ENCODE measurements around the gene PTGES2. TPM values are rescaled to one million over a fixed set of nuclear protein-coding genes. Genes with fewer than 3 reads are reported as not detected.

The PTGES2 gene
- 39.8 TPM for total RNA-seq (ENCODE audit: unreplicated experiment)
- long read RNA-seq, transcript PTGES2-202 (7 exons, 2,331 nt), result major isoform, 49 of 73 reads
- long read RNA-seq, partial matches to known transcripts, result 0 of 73 reads
- long read RNA-seq, other reads (novel, unspliced or antisense), result 23 of 73 reads

DNA sequence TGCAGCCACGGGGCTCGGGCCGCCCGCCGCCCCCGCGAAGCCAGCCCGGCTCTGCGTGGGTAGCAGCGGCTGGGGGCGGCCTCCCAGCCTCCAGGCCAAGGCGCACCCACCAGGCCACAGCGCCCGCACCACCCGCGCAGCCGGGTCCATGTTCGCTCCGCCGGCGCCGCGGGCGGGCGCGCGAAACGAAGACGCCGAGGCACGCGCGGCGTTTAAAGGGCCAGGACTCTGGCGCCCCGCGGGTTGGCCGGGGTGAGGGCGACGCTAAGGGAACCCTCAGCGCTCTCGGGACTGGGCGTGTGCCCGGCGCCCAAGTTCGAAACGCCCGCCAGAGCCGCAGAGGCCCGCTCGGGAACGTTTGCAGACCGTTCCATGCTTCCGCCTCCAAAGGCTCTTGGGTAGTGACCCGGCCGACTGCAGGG is at the start of gene PTGES2:
Gene PTGES2, minus strand, starts transcription at position 162 of the 422 bp plus-strand sequence. Its CDS starts 12 bp downstream, at position 150.
- H3K4me1 Mint-ChIP-seq (ENCODE audit: unreplicated experiment), result peaks cover 13% of the 10 kb centered on the region
- H3K27me3 Mint-ChIP-seq (ENCODE audit: unreplicated experiment), result peaks cover 3% of the 10 kb centered on the region
- peak within 1 kb of the TSS; percentile 90 for H3K27ac Mint-ChIP-seq (ENCODE audit: unreplicated experiment)
- TF ChIP-seq, protein P1, sequence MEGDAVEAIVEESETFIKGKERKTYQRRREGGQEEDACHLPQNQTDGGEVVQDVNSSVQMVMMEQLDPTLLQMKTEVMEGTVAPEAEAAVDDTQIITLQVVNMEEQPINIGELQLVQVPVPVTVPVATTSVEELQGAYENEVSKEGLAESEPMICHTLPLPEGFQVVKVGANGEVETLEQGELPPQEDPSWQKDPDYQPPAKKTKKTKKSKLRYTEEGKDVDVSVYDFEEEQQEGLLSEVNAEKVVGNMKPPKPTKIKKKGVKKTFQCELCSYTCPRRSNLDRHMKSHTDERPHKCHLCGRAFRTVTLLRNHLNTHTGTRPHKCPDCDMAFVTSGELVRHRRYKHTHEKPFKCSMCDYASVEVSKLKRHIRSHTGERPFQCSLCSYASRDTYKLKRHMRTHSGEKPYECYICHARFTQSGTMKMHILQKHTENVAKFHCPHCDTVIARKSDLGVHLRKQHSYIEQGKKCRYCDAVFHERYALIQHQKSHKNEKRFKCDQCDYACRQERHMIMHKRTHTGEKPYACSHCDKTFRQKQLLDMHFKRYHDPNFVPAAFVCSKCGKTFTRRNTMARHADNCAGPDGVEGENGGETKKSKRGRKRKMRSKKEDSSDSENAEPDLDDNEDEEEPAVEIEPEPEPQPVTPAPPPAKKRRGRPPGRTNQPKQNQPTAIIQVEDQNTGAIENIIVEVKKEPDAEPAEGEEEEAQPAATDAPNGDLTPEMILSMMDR (IDR thresholded peaks at IDR 0.05; ENCODE audit: unreplicated experiment), result no peak
- peak; percentile 82 for DNase-seq (ENCODE audit: low spot score)
- H3K36me3 Mint-ChIP-seq (ENCODE audit: low read depth, unreplicated experiment), result peaks cover 3% of the 10 kb centered on the region
- H3K9me3 Mint-ChIP-seq (ENCODE audit: unreplicated experiment), result peaks cover 8% of the 10 kb centered on the region
- peak within 1 kb of the TSS; percentile 97 for H3K4me3 Mint-ChIP-seq (ENCODE audit: unreplicated experiment)

DNA sequence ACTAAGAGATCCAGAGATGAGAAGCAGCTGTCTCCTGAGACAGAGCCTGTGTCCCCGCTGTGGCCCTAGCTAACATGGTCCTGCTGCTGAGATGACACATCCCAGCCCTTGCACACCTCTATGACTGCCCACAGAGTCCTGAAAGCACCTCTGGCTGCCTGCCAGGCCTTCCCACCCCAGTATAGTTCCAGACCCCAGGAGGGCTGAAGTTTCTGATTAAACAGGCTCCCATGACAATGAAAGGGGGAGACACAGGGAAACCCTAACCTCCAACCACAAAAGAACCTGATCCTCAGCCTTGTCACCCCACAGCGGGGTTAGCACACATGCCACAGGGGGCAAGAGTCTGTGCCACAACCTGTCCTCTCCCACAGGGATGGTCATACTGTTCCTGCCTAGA is 48.2 kb upstream of the PTGES2 start:
- Mint-ChIP-seq H3K27me3 (ENCODE audit: unreplicated experiment) (no peaks in the 10 kb centered on the region), H3K9me3 (ENCODE audit: unreplicated experiment) (no peaks in the 10 kb centered on the region), H3K4me1 (ENCODE audit: unreplicated experiment) (no peaks in the 10 kb centered on the region), H3K4me3 (ENCODE audit: unreplicated experiment) (peak overlapping the region; percentile 32), H3K36me3 (ENCODE audit: low read depth, unreplicated experiment) (peaks cover 45% of the 10 kb centered on the region), H3K27ac (ENCODE audit: unreplicated experiment) (no peak overlapping the region)
- TF ChIP-seq, protein P1 (IDR thresholded peaks at IDR 0.05; ENCODE audit: unreplicated experiment), result no peak
- no peak for DNase-seq (ENCODE audit: low spot score)

DNA sequence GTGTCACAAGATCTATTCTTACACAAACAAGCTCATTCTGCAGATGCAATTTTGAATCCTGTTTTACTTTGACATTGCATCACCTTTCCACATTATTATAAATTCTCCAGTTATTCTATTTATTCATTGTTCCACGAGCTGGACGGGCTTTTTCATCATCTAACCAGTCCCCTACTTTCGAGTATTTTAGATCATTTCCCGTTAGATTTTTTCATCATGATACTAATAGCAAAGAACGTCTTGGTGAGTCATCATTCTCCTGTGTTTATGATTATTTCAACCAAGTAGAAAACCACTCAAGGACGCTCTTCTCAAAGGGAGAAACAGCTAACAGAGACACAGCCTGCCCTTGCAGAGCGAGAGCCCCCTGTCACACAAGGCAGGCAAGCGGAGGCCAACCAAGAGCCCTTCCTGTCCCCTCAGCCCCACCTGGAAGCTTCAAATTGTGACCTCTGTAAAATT is 47.6 kb upstream of the PTGES2 start:
- Mint-ChIP-seq H3K36me3 (ENCODE audit: low read depth, unreplicated experiment) (peaks cover 44% of the 10 kb centered on the region), H3K27ac (ENCODE audit: unreplicated experiment) (no peak overlapping the region), H3K27me3 (ENCODE audit: unreplicated experiment) (no peaks in the 10 kb centered on the region), H3K4me1 (ENCODE audit: unreplicated experiment) (no peaks in the 10 kb centered on the region), H3K4me3 (ENCODE audit: unreplicated experiment) (peak overlapping the region; percentile 32), H3K9me3 (ENCODE audit: unreplicated experiment) (no peaks in the 10 kb centered on the region)
- TF ChIP-seq, protein P1 (IDR thresholded peaks at IDR 0.05; ENCODE audit: unreplicated experiment), result no peak
- DNase-seq (ENCODE audit: low spot score), result no peak

DNA sequence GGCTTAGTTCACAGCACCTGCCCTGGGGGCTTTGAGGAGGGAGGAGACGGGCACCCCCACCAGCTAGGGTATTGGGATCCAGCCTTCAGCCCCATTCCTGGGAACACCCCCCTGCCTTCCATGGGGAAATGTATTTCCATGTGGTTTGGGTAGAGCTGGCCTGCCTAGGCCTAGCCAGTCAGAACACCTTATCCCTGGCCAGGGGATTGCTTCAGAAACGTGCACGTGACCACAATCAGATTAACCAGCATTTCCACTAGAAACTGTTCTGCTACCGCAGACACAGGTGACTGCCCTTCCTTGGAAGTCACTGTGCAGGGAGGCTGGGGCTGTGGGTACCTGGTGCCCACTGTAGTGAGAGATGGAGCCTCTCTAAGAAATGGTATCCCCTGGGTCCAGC is 46.5 kb upstream of the PTGES2 start:
- TF ChIP-seq, protein P1 (IDR thresholded peaks at IDR 0.05; ENCODE audit: unreplicated experiment), result no peak
- DNase-seq (ENCODE audit: low spot score), result no peak
- Mint-ChIP-seq H3K36me3 (ENCODE audit: low read depth, unreplicated experiment) (peaks cover 45% of the 10 kb centered on the region), H3K9me3 (ENCODE audit: unreplicated experiment) (no peaks in the 10 kb centered on the region), H3K27ac (ENCODE audit: unreplicated experiment) (no peak overlapping the region), H3K4me1 (ENCODE audit: unreplicated experiment) (no peaks in the 10 kb centered on the region), H3K4me3 (ENCODE audit: unreplicated experiment) (no peak overlapping the region), H3K27me3 (ENCODE audit: unreplicated experiment) (no peaks in the 10 kb centered on the region)

DNA sequence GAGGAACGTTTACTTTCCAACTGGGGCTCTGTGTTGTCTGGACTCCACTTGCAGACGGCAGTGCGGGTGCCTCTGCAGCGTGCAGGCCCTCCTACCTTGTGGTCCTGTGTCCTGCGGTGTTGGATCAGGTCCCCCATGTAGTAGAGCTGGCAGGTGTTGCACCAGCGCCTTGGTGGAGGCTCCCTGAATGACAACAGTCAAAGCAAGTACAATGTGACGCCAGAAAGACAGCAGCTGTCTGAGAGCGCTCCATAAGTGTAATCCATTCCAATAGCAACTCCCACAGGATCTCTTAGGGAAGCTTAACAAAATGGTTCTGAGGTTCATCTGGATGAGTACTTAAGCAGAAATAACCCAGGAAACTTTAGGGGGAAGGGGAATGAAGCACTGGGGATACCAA is 42.4 kb upstream of the PTGES2 start:
- H3K4me1 Mint-ChIP-seq (ENCODE audit: unreplicated experiment), result no peaks in the 10 kb centered on the region
- TF ChIP-seq, protein P1 (IDR thresholded peaks at IDR 0.05; ENCODE audit: unreplicated experiment), result no peak
- H3K9me3 Mint-ChIP-seq (ENCODE audit: unreplicated experiment), result no peaks in the 10 kb centered on the region
- no peak overlapping the region for H3K27ac Mint-ChIP-seq (ENCODE audit: unreplicated experiment)
- peak overlapping the region; percentile 11 for H3K4me3 Mint-ChIP-seq (ENCODE audit: unreplicated experiment)
- H3K27me3 Mint-ChIP-seq (ENCODE audit: unreplicated experiment), result no peaks in the 10 kb centered on the region
- peaks cover 37% of the 10 kb centered on the region for H3K36me3 Mint-ChIP-seq (ENCODE audit: low read depth, unreplicated experiment)
- no peak for DNase-seq (ENCODE audit: low spot score)

All from endothelial cell (in vitro differentiated cells).